ENCODE data around the gene FRMD3. TPM values are rescaled to one million over a fixed set of nuclear protein-coding genes. Genes with fewer than 3 reads are reported as not detected.

The FRMD3 gene
- total RNA-seq, 1 experiment from 2014 or later: 1.9 TPM

DNA sequence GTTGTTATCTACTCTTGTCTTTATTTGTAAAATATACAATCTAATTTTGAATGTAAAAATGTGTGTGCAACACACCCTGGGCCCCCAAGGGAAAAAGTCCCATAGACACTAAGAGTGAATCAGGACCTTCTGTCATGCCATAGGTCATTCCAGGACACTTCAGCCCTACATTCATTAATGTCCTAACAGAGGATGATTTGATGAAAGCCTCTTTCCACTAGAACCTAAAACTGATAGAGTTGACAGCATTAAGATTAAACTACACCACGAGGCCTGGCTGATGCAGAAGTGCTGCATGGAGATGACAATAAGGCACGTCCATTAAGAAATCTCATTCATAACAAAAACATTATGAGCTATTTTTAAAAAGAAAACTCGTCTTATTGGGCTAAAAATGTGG lies 46.2 kb downstream of the FRMD3 start:
- H2AFZ ChIP-seq: no peak overlapping the region
- H3K4me2 ChIP-seq: no peak overlapping the region
- no peaks in the 10 kb centered on the region for H4K20me1 ChIP-seq (ENCODE audit: insufficient read depth)
- intact Hi-C loops (cut with micrococcal nuclease; ENCODE audit: unreplicated experiment): no loop called here
- H3K4me3 ChIP-seq: no peak overlapping the region
- H3K27me3 ChIP-seq (ENCODE audit: insufficient read depth, low read depth): no peaks in the 10 kb centered on the region
- no peak for DNase-seq
- H3K4me1 ChIP-seq (replicated peaks; ENCODE audit: insufficient read depth): no peaks in the 10 kb centered on the region
- H3K9me3 ChIP-seq (ENCODE audit: insufficient read depth, low read depth): no peaks in the 10 kb centered on the region
- H3F3A ChIP-seq (ENCODE audit: insufficient read depth, low read depth): no peaks in the 10 kb centered on the region
- H3K36me3 ChIP-seq (ENCODE audit: low read depth): no peaks in the 10 kb centered on the region
- no peak overlapping the region for H3K27ac ChIP-seq
- ChIA-PET CTCF (no interaction called here), POLR2A (ENCODE audit: unreplicated experiment) (interaction anchor here (0.6 kb wide), 1 partner anchor 39 kb away, joined by 5 read pairs; no protein-coding TSS in a partner anchor)
- TF ChIP-seq, protein P1, sequence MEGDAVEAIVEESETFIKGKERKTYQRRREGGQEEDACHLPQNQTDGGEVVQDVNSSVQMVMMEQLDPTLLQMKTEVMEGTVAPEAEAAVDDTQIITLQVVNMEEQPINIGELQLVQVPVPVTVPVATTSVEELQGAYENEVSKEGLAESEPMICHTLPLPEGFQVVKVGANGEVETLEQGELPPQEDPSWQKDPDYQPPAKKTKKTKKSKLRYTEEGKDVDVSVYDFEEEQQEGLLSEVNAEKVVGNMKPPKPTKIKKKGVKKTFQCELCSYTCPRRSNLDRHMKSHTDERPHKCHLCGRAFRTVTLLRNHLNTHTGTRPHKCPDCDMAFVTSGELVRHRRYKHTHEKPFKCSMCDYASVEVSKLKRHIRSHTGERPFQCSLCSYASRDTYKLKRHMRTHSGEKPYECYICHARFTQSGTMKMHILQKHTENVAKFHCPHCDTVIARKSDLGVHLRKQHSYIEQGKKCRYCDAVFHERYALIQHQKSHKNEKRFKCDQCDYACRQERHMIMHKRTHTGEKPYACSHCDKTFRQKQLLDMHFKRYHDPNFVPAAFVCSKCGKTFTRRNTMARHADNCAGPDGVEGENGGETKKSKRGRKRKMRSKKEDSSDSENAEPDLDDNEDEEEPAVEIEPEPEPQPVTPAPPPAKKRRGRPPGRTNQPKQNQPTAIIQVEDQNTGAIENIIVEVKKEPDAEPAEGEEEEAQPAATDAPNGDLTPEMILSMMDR (conservative IDR thresholded peaks at IDR 0.05): no peak
- no peak for TF ChIP-seq EZH2 (IDR thresholded peaks at IDR 0.05; ENCODE audit: low read depth)
- BruUV-seq (replicated peaks): no TSS peak
- H3K79me2 ChIP-seq (ENCODE audit: low read depth): 0 out of 2 replicates have a peak, but pooled peaks cover 3% of the 10 kb centered on the region
- no peaks in the 10 kb centered on the region for H3K9me2 ChIP-seq (ENCODE audit: insufficient read depth)

GRCh38 chr9:83491413-83491812 lies 46.8 kb downstream of the FRMD3 start:
- Histone ChIP-seq H3K27ac (no peak overlapping the region), H2AFZ (no peak overlapping the region), H3F3A (ENCODE audit: insufficient read depth, low read depth) (no peaks in the 10 kb centered on the region), H3K9me3 (ENCODE audit: insufficient read depth, low read depth) (no peaks in the 10 kb centered on the region), H3K27me3 (ENCODE audit: insufficient read depth, low read depth) (no peaks in the 10 kb centered on the region), H3K79me2 (ENCODE audit: low read depth) (0 out of 2 replicates have a peak, but pooled peaks cover 3% of the 10 kb centered on the region), H3K4me2 (no peak overlapping the region), H3K9me2 (ENCODE audit: insufficient read depth) (no peaks in the 10 kb centered on the region), H3K4me3 (no peak overlapping the region), H4K20me1 (ENCODE audit: insufficient read depth) (no peaks in the 10 kb centered on the region), H3K4me1 (replicated peaks; ENCODE audit: insufficient read depth) (no peaks in the 10 kb centered on the region), H3K36me3 (ENCODE audit: low read depth) (no peaks in the 10 kb centered on the region)
- ChIA-PET POLR2A (ENCODE audit: unreplicated experiment) (interaction anchor here (0.6 kb wide), 1 partner anchor 40 kb away, joined by 5 read pairs; no protein-coding TSS in a partner anchor), CTCF (no interaction called here)
- BruUV-seq (replicated peaks): no TSS peak
- intact Hi-C loops (cut with micrococcal nuclease; ENCODE audit: unreplicated experiment): no loop called here
- DNase-seq: no peak
- TF ChIP-seq EZH2 (IDR thresholded peaks at IDR 0.05; ENCODE audit: low read depth): no peak
- TF ChIP-seq, protein P1 (conservative IDR thresholded peaks at IDR 0.05): no peak

GRCh38 chr9:83489961-83490360 lies 48.2 kb downstream of the FRMD3 start:
- Histone ChIP-seq H3K4me1 (replicated peaks; ENCODE audit: insufficient read depth) (no peaks in the 10 kb centered on the region), H3K27ac (no peak overlapping the region), H3K27me3 (ENCODE audit: insufficient read depth, low read depth) (no peaks in the 10 kb centered on the region), H3K36me3 (ENCODE audit: low read depth) (no peaks in the 10 kb centered on the region), H2AFZ (no peak overlapping the region), H3K4me2 (no peak overlapping the region), H3K79me2 (ENCODE audit: low read depth) (0 out of 2 replicates have a peak, but pooled peaks cover 3% of the 10 kb centered on the region), H3K4me3 (no peak overlapping the region), H3K9me3 (ENCODE audit: insufficient read depth, low read depth) (no peaks in the 10 kb centered on the region), H4K20me1 (ENCODE audit: insufficient read depth) (no peaks in the 10 kb centered on the region), H3F3A (ENCODE audit: insufficient read depth, low read depth) (no peaks in the 10 kb centered on the region), H3K9me2 (ENCODE audit: insufficient read depth) (no peaks in the 10 kb centered on the region)
- BruUV-seq (replicated peaks): no TSS peak
- intact Hi-C loops (cut with micrococcal nuclease; ENCODE audit: unreplicated experiment): no loop called here
- no peak for DNase-seq
- CTCF ChIA-PET: interaction anchor here (0.8 kb wide), 1 partner anchor 155 kb away, joined by 4 read pairs; no protein-coding TSS in a partner anchor
- TF ChIP-seq, protein P1 (conservative IDR thresholded peaks at IDR 0.05): no peak
- TF ChIP-seq EZH2 (IDR thresholded peaks at IDR 0.05; ENCODE audit: low read depth): no peak
- POLR2A ChIA-PET (ENCODE audit: unreplicated experiment): interaction anchor here (0.6 kb wide), 1 partner anchor 1421 kb away, joined by 9 read pairs; no protein-coding TSS in a partner anchor
